ENCODE results near the gene ARMC5. TPM values are rescaled to one million over a fixed set of nuclear protein-coding genes. Genes with fewer than 3 reads are reported as not detected.

The ARMC5 gene
- polyA plus RNA-seq, 2 of the 4 experiments (the other 2 are of a cell fraction), result 3.2 to 6.1 TPM

DNA sequence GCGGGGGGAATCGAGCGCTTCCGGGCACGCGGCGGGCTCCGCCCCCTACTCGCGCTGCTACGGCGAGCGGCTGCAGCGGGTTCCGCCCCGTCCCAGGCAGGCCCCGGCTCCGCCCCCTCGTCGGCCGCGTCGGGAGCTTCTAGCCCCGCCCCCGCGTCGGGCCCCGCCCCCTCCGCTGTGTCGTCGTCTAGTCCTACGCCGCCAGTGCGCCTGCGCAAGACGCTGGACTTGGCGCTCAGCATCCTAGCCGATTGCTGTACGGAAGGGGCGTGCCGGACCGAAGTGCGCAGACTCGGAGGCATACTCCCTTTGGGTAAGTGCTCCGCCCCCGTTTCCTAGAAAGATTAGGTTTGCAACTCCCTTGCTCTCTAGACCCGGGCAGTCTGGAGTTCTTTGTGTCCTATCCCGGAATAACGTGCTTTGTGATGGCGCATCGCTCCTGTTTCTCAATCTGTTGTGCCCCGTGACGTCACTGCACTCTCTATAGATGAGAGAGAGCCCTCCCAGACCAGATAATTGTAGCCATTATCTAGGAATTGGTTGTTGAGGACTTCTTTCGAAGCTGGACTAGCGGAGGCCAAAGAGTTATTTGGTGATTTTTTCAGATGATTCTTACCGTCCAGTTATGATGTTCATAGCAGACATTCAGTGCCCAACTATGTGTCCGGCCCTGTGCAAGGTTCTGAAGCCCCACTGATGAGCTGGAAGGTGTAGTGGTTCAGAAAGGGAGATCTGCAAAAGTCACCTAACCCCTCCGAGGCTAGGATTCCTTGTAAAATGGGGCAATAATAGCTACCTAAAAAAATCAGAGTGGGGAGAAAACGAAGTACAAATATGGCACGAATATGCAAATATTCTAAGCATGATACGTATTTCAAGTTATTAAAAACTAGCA, 633 bp downstream of the ARMC5 start (continued):
- TF ChIP-seq FOSB (CRISPR knock-in tag; IDR thresholded peaks at IDR 0.05) (no peak), EHMT2 (IDR thresholded peaks at IDR 0.05; ENCODE audit: low read depth) (no peak), KDM1A (IDR thresholded peaks at IDR 0.05; ENCODE audit: low read depth) (no peak), JUN (IDR thresholded peaks at IDR 0.05) (peak; percentile 26 to 55; a peak in 1 of 5 replicates), CBX8 (IDR thresholded peaks at IDR 0.05) (no peak), FOSL2 (IDR thresholded peaks at IDR 0.05) (no peak), FOSL2 (CRISPR knock-in tag; IDR thresholded peaks at IDR 0.05) (no peak), MAZ (IDR thresholded peaks at IDR 0.05; ENCODE audit: borderline replicate concordance, low read depth, low read length) (no peak), RARB (CRISPR knock-in tag; IDR thresholded peaks at IDR 0.05) (no peak), HDAC2 (IDR thresholded peaks at IDR 0.05) (no peak), POLR2A (IDR thresholded peaks at IDR 0.05; ENCODE audit: low read length) (peak; percentile 64), MYC (IDR thresholded peaks at IDR 0.05; ENCODE audit: borderline replicate concordance, low read length) (no peak), CEBPB (IDR thresholded peaks at IDR 0.05) (peak in 1 of 2 experiments; percentile 3; a peak in 1 of 4 replicates), ZSCAN20 (CRISPR knock-in tag; IDR thresholded peaks at IDR 0.05) (no peak), NR3C1 (IDR thresholded peaks at IDR 0.05) (no peak), RNF2 (IDR thresholded peaks at IDR 0.05; ENCODE audit: borderline replicate concordance, low read depth) (no peak), JUNB (IDR thresholded peaks at IDR 0.05) (no peak)
- TF ChIP-seq, protein P1, sequence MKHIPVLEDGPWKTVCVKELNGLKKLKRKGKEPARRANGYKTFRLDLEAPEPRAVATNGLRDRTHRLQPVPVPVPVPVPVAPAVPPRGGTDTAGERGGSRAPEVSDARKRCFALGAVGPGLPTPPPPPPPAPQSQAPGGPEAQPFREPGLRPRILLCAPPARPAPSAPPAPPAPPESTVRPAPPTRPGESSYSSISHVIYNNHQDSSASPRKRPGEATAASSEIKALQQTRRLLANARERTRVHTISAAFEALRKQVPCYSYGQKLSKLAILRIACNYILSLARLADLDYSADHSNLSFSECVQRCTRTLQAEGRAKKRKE (CRISPR knock-in tag; IDR thresholded peaks at IDR 0.05; ENCODE audit: low read depth), result no peak
- TF ChIP-seq, protein P2, sequence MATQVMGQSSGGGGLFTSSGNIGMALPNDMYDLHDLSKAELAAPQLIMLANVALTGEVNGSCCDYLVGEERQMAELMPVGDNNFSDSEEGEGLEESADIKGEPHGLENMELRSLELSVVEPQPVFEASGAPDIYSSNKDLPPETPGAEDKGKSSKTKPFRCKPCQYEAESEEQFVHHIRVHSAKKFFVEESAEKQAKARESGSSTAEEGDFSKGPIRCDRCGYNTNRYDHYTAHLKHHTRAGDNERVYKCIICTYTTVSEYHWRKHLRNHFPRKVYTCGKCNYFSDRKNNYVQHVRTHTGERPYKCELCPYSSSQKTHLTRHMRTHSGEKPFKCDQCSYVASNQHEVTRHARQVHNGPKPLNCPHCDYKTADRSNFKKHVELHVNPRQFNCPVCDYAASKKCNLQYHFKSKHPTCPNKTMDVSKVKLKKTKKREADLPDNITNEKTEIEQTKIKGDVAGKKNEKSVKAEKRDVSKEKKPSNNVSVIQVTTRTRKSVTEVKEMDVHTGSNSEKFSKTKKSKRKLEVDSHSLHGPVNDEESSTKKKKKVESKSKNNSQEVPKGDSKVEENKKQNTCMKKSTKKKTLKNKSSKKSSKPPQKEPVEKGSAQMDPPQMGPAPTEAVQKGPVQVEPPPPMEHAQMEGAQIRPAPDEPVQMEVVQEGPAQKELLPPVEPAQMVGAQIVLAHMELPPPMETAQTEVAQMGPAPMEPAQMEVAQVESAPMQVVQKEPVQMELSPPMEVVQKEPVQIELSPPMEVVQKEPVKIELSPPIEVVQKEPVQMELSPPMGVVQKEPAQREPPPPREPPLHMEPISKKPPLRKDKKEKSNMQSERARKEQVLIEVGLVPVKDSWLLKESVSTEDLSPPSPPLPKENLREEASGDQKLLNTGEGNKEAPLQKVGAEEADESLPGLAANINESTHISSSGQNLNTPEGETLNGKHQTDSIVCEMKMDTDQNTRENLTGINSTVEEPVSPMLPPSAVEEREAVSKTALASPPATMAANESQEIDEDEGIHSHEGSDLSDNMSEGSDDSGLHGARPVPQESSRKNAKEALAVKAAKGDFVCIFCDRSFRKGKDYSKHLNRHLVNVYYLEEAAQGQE (IDR thresholded peaks at IDR 0.05), result no peak

DNA sequence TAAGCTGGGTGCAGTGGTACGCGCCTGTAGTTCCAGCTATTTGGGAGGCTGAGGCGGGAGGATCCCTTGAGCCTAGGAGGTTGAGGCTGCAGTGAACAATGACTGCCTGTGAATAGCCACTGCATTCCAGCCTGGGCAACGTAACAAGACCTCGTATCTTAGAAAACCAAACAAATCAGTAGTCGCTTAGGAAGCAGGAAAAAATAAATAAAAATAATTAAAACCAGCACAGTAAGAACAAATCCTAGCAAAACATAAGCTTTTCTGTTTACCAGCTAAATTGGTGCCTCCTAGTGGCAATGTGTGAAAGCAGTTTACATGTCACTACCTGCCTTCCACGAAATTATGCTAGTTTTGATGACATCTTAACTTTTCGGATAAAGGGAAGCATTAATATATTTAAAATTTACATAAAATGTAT, 1.3 kb downstream of the ARMC5 start:
- Histone ChIP-seq H3K9me3 (no peaks in the 10 kb centered on the region), H3K4me1 (peaks cover 25% of the 10 kb centered on the region), H3K4me3 (peak overlapping the region; percentile 51), H3K27ac (peak overlapping the region; percentile 83 to 99), H3K4me2 (peak overlapping the region; percentile 89)
- ATAC-seq, result no peak
- FAIRE-seq, result no peak
- DNase-seq (ENCODE audit: low read depth in 1 of 2, low spot score in 1 of 2), result peak in 1 of 2 experiments; percentile 67
- POLR2A ChIA-PET, result interaction anchor here (0.5 to 4.0 kb wide), 12 partner anchors 9 to 414 kb away, joined by 3 to 23 read pairs (median 6); partner anchors contain the start of genes FUS, RUSF1, TGFB1I1 and ZNF267
- 49% methylated on average over 8 of the region's 8 CpGs for WGBS (ENCODE audit: missing lambda C conversion rate)
- CTCF ChIA-PET, result interaction anchor here (0.6 to 7.9 kb wide), 22 partner anchors 9 to 507 kb away, joined by 3 to 52 read pairs (median 4); partner anchors contain the start of genes PYCARD, TGFB1I1 and ZNF843
- TF ChIP-seq RAD21 (conservative IDR thresholded peaks at IDR 0.05 in 1 of 2, IDR thresholded peaks at IDR 0.05 in 1 of 2) (0 out of 5 replicates have a peak, but pooled peaks have one; percentile 13 to 18), SMC3 (IDR thresholded peaks at IDR 0.05) (0 out of 3 replicates have a peak, but pooled peaks have one; percentile 23), POLR2A (IDR thresholded peaks at IDR 0.05; ENCODE audit: low read length) (no peak)
- TF ChIP-seq, protein P3, sequence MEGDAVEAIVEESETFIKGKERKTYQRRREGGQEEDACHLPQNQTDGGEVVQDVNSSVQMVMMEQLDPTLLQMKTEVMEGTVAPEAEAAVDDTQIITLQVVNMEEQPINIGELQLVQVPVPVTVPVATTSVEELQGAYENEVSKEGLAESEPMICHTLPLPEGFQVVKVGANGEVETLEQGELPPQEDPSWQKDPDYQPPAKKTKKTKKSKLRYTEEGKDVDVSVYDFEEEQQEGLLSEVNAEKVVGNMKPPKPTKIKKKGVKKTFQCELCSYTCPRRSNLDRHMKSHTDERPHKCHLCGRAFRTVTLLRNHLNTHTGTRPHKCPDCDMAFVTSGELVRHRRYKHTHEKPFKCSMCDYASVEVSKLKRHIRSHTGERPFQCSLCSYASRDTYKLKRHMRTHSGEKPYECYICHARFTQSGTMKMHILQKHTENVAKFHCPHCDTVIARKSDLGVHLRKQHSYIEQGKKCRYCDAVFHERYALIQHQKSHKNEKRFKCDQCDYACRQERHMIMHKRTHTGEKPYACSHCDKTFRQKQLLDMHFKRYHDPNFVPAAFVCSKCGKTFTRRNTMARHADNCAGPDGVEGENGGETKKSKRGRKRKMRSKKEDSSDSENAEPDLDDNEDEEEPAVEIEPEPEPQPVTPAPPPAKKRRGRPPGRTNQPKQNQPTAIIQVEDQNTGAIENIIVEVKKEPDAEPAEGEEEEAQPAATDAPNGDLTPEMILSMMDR (IDR thresholded peaks at IDR 0.05), result peak; percentile 66

Data from A549 (cell line).